Kidney (tissue), 14 donors: ENCODE results near the gene XRCC6. TPM values are rescaled to one million over a fixed set of nuclear protein-coding genes. Genes with fewer than 3 reads are reported as not detected.
A peak's percentile ranks its signal among the peaks of the same experiment; 100 is the strongest.

Experiments
- DNase-seq, 5 donors: peaks; one replicate each; pipeline ENCODE4 v3.0.0-alpha.2; 2013 to 2020
- FAIRE-seq: peaks from 2 replicates; lab custom pipeline; 2012; peaks lifted over from hg19 to GRCh38; lab: Jason Lieb, UNC
- H3K27ac ChIP-seq, 2 donors: one replicate each; pipeline ENCODE4 v1.7.0; 2013; ENCODE audit warnings: low read depth in 2 of 2, low read length in 2 of 2, inconsistent platforms in 1 of 2
- H3K27me3 ChIP-seq: one replicate; pipeline ENCODE4 v1.7.1; 2013; ENCODE audit warnings: low read length, inconsistent platforms; ENCODE audit not compliant: control insufficient read depth, insufficient read depth
- H3K36me3 ChIP-seq, 3 donors: one replicate each; pipeline versions ENCODE4 v1.7.0 to v1.7.1; 2013; ENCODE audit warnings: low read length in 3 of 3, control low read depth in 1 of 3, inconsistent platforms in 1 of 3; ENCODE audit not compliant: insufficient read depth in 3 of 3, control insufficient read depth in 2 of 3
- H3K4me1 ChIP-seq, 3 donors: one replicate each; pipeline versions ENCODE4 v1.7.0 to v1.7.1; 2013; ENCODE audit warnings: low read length in 3 of 3, inconsistent platforms in 1 of 3, low read depth in 1 of 3; ENCODE audit not compliant: control insufficient read depth in 2 of 3, insufficient read depth in 2 of 3
- H3K4me3 ChIP-seq, 3 donors: one replicate each; pipeline versions ENCODE4 v1.7.0 to v1.8.1; 2013; ENCODE audit warnings: low read length in 3 of 3, control low read depth in 1 of 3, inconsistent platforms in 1 of 3
- H3K9ac ChIP-seq, 3 donors: one replicate each; pipeline versions ENCODE4 v1.7.0 to v1.7.1; 2013; ENCODE audit warnings: low read length in 3 of 3, control low read depth in 1 of 3, inconsistent platforms in 1 of 3
- H3K9me3 ChIP-seq, 3 donors: one replicate each; pipeline versions ENCODE4 v1.7.0 to v1.7.1; 2013; ENCODE audit warnings: low read length in 3 of 3, control low read depth in 1 of 3, inconsistent platforms in 1 of 3; ENCODE audit not compliant: control insufficient read depth in 2 of 3, insufficient read depth in 1 of 3
- CTCF ChIP-seq: IDR thresholded peaks from 3 replicates; pipeline ENCODE4 v1.5.1; 2012; ENCODE audit warnings: mild to moderate bottlenecking, moderate library complexity, borderline replicate concordance; ENCODE audit not compliant: insufficient read depth; ENCODE audit errors: extremely low read depth
- intact Hi-C: fragments of 100-400 bp; cut with DNase I; formaldehyde crosslinking; loops from one replicate; pipeline ENCODE4 v1.11.1; 2022
- polyA plus RNA-seq: library from polyadenylated mRNA; stranded (reverse); fragments of 350-450 nt; fragmentation: Illumina TruSeq; extraction: RNeasy Lipid Tissue Mini Kit (QIAGEN cat#74804); gene quantifications from one replicate; pipeline ENCODE4 v1.2.3, GENCODE V29; 2014; ENCODE audit warnings: low read depth, low replicate concordance; ENCODE audit not compliant: insufficient read depth
- total RNA-seq: library from RNA; stranded (reverse); fragmentation: NEBNext Ultra II Directional; extraction: Animal tissue kit (Norgen Biotek cat#: 25700); gene quantifications from one replicate; pipeline ENCODE4 v1.2.1, GENCODE V29; 2021
- donor health status: control.
- donor health status: control.
- donor health status: control.
- donor health status: control.
- donor health status: control.
- donor health status: DM: yes; HTN: yes; CAD: no.
- donor health status: Normal renal cell carcinoma (clear cell type).

The XRCC6 gene
- total and polyA plus RNA-seq, 2 donors from 2014 or later = 168 to 183 TPM

- Histone ChIP-seq H3K4me1 (no peaks in the 10 kb centered on the region), H3K27ac (no peak overlapping the region), H3K9ac (no peak overlapping the region), H3K9me3 (no peaks in the 10 kb centered on the region), H3K36me3 (peaks cover 7 to 27% (median 20%) of the 10 kb centered on the region in 3 donors), H3K4me3 (no peak overlapping the region), H3K27me3 (no peaks in the 10 kb centered on the region)
- TF ChIP-seq CTCF = no peak
- FAIRE-seq (no peak), DNase-seq (no peak)
- intact Hi-C loops = no loop called here
Observed at GRCh38 chr22:41674846-41675340, 53.8 kb downstream of the XRCC6 start.

GRCh38 chr22:41676134-41676533 lies 55.0 kb downstream of the XRCC6 start:
- H3K4me1 ChIP-seq = no peaks in the 10 kb centered on the region
- H3K36me3 ChIP-seq = peaks cover 7 to 33% (median 23%) of the 10 kb centered on the region in 3 donors
- intact Hi-C loops = no loop called here
- H3K9me3 ChIP-seq = no peaks in the 10 kb centered on the region
- no peak overlapping the region for H3K27ac ChIP-seq
- no peak overlapping the region for H3K9ac ChIP-seq
- no peak for TF ChIP-seq CTCF
- H3K27me3 ChIP-seq = no peaks in the 10 kb centered on the region
- no peak overlapping the region for H3K4me3 ChIP-seq
- DNase-seq = no peak
- FAIRE-seq = no peak

GRCh38 chr22:41681616-41682015 lies 60.5 kb downstream of the XRCC6 start:
- peak overlapping the region in 2 of 3 donors; percentile 87 to 88 for H3K9ac ChIP-seq
- FAIRE-seq = no peak
- peak in 1 of 5 donors; percentile 19 for DNase-seq

More at GRCh38 chr22:41681616-41682015, 60.5 kb downstream of the XRCC6 start:
- Histone ChIP-seq H3K27ac (no peak overlapping the region), H3K4me3 (peak overlapping the region; percentile 77 to 90 (median 82)), H3K36me3 (peaks cover 5 to 19% (median 9%) of the 10 kb centered on the region in 3 donors), H3K4me1 (no peaks in the 10 kb centered on the region), H3K9me3 (no peaks in the 10 kb centered on the region), H3K27me3 (no peaks in the 10 kb centered on the region)
- intact Hi-C loops = no loop called here
- TF ChIP-seq CTCF = no peak
